Neuronal stem cell (in vitro differentiated cells): Measurements from ENCODE around the gene ACKR1.
A peak's percentile ranks its signal among the peaks of the same experiment; 100 is the strongest.

Source experiments
- DNase-seq: peaks from one replicate; pipeline ENCODE4 v3.0.0-alpha.2; 2013; ENCODE audit warnings: low spot score
- H2AFZ ChIP-seq: one replicate; pipeline ENCODE4 v1.6.1; 2013; ENCODE audit warnings: mild to moderate bottlenecking, low read length, inconsistent platforms
- H2AK5ac ChIP-seq: 2 replicates; pipeline ENCODE4 v1.6.1; 2013; ENCODE audit warnings: low read depth, mild to moderate bottlenecking, inconsistent platforms, low read length, moderate library complexity, mixed read lengths
- H2BK120ac ChIP-seq: 2 replicates; pipeline ENCODE4 v1.6.1; 2013; ENCODE audit warnings: low read depth, mild to moderate bottlenecking, inconsistent platforms, low read length, moderate library complexity, mixed read lengths
- H2BK12ac ChIP-seq: one replicate; pipeline ENCODE4 v1.6.1; 2013; ENCODE audit warnings: low read length, inconsistent platforms
- H2BK15ac ChIP-seq: 2 replicates; pipeline ENCODE4 v1.6.1; 2013; ENCODE audit warnings: mild to moderate bottlenecking, low read length, inconsistent platforms, mixed read lengths
- H2BK5ac ChIP-seq: one replicate; pipeline ENCODE4 v1.6.1; 2013; ENCODE audit warnings: inconsistent platforms, mild to moderate bottlenecking, low read length, moderate library complexity
- H3K14ac ChIP-seq: one replicate; pipeline ENCODE4 v1.6.1; 2013; ENCODE audit warnings: low read length, inconsistent platforms
- H3K18ac ChIP-seq: 2 replicates; pipeline ENCODE4 v1.6.1; 2013; ENCODE audit warnings: low read length, inconsistent platforms
- H3K23ac ChIP-seq: 2 replicates; pipeline ENCODE4 v1.6.1; 2013; ENCODE audit warnings: low read depth, mild to moderate bottlenecking, mixed read lengths, low read length, inconsistent platforms; ENCODE audit not compliant: poor library complexity
- H3K27ac ChIP-seq: replicated peaks from 3 replicates; pipeline ENCODE4 v1.5.1; 2013; ENCODE audit warnings: low read length, inconsistent platforms
- H3K27me3 ChIP-seq, 3 experiments: 2 replicates each; pipeline ENCODE4 v1.6.1; 2013; ENCODE audit warnings: low read length in 3 of 3, mild to moderate bottlenecking in 2 of 3, inconsistent platforms in 1 of 3, low read depth in 1 of 3, mixed read lengths in 1 of 3, moderate library complexity in 1 of 3; ENCODE audit not compliant: control insufficient read depth in 3 of 3, insufficient read depth in 3 of 3
- H3K36me3 ChIP-seq, 2 donors: replicated peaks in 1 of 2; 2 replicates each; pipeline ENCODE4 v1.6.1; 2013; ENCODE audit warnings: low read length in 2 of 2; ENCODE audit not compliant: control insufficient read depth in 2 of 2, insufficient read depth in 2 of 2
- H3K4ac ChIP-seq: 2 replicates; pipeline ENCODE4 v1.6.1; 2013; ENCODE audit warnings: inconsistent platforms, mild to moderate bottlenecking, low read length, moderate library complexity
- H3K4me1 ChIP-seq, 2 donors: 1 replicate in 1 of 2; 2 replicates in 1 of 2; pipeline ENCODE4 v1.6.1; 2013; ENCODE audit warnings: low read length in 2 of 2, low read depth in 1 of 2; ENCODE audit not compliant: control insufficient read depth in 2 of 2, insufficient read depth in 1 of 2
- H3K4me2 ChIP-seq: one replicate; pipeline ENCODE4 v1.6.1; 2013; ENCODE audit warnings: mild to moderate bottlenecking, low read length, inconsistent platforms; ENCODE audit not compliant: insufficient read depth, poor library complexity, severe bottlenecking
- H3K4me3 ChIP-seq, 2 donors: 2 replicates each; pipeline ENCODE4 v1.5.1; 2013; ENCODE audit warnings: low read length in 2 of 2, mild to moderate bottlenecking in 2 of 2, inconsistent platforms in 1 of 2, moderate library complexity in 1 of 2
- H3K79me1 ChIP-seq: one replicate; pipeline ENCODE4 v1.6.1; 2013; ENCODE audit warnings: low read depth, mild to moderate bottlenecking, inconsistent platforms, low read length, moderate library complexity
- H3K9ac ChIP-seq: one replicate; pipeline ENCODE4 v1.6.1; 2013; ENCODE audit warnings: mild to moderate bottlenecking, low read depth, low read length, inconsistent platforms; ENCODE audit not compliant: poor library complexity
- H3K9me3 ChIP-seq, 2 donors: replicated peaks in 1 of 2; 2 replicates each; pipeline versions ENCODE3 to v1.6.1; 2013; ENCODE audit warnings: low read length in 2 of 2, mild to moderate bottlenecking in 2 of 2, inconsistent platforms in 1 of 2, low read depth in 1 of 2, mixed read lengths in 1 of 2, moderate library complexity in 1 of 2; ENCODE audit not compliant: control insufficient read depth in 2 of 2, insufficient read depth in 1 of 2
- H4K8ac ChIP-seq: one replicate; pipeline ENCODE4 v1.6.1; 2013; ENCODE audit warnings: low read depth, mild to moderate bottlenecking, inconsistent platforms, low read length, moderate library complexity
- H4K91ac ChIP-seq: one replicate; pipeline ENCODE4 v1.6.1; 2013; ENCODE audit warnings: low read length, low read depth, mild to moderate bottlenecking, inconsistent platforms; ENCODE audit not compliant: poor library complexity
- WGBS, 2 donors: extraction: QIAGEN DNeasy Blood & Tissue Kit; methylation state at CpG; one replicate each; pipeline ENCODE4 v1.1.7; 2013; ENCODE audit warnings: missing lambda C conversion rate in 2 of 2, mixed read lengths in 1 of 2; ENCODE audit not compliant: insufficient read length in 2 of 2, insufficient replicate concordance in 1 of 2; ENCODE audit errors: extremely low coverage in 2 of 2; 5-methylcytosine and 5-hydroxymethylcytosine counted together

Gene ACKR1

GRCh38 chr1:159181328-159182024, 23.2 kb upstream of the ACKR1 start:
- no peak for DNase-seq
- H2BK15ac ChIP-seq: no peak overlapping the region
- H2BK120ac ChIP-seq: no peak overlapping the region
- no peaks in the 10 kb centered on the region for H3K27me3 ChIP-seq
- no CpG with 5 or more reads among the region's 4 CpGs for WGBS, 2 donors
- no peak overlapping the region for H3K23ac ChIP-seq
- no peak overlapping the region for H3K4me3 ChIP-seq
- H3K9ac ChIP-seq: no peak overlapping the region
- H3K4me2 ChIP-seq: no peak overlapping the region
- H3K36me3 ChIP-seq: no peaks in the 10 kb centered on the region
- peaks cover 0 to 6% of the 10 kb centered on the region in 2 donors for H3K4me1 ChIP-seq
- H2BK12ac ChIP-seq: no peak overlapping the region
- no peaks in the 10 kb centered on the region for H3K9me3 ChIP-seq
- no peak overlapping the region for H3K4ac ChIP-seq
- no peaks in the 10 kb centered on the region for H3K79me1 ChIP-seq
- no peak overlapping the region for H4K8ac ChIP-seq
- no peak overlapping the region for H4K91ac ChIP-seq
- H3K18ac ChIP-seq: no peak overlapping the region
- no peak overlapping the region for H3K27ac ChIP-seq
- H2AFZ ChIP-seq: no peak overlapping the region
- no peak overlapping the region for H2AK5ac ChIP-seq
- H3K14ac ChIP-seq: peak overlapping the region; percentile 25
- no peak overlapping the region for H2BK5ac ChIP-seq

- H3K14ac ChIP-seq: no peak overlapping the region
- H2BK15ac ChIP-seq: no peak overlapping the region
- no CpG with 5 or more reads among the region's 2 CpGs for WGBS, 2 donors
- no peak overlapping the region for H2BK120ac ChIP-seq
- H3K79me1 ChIP-seq: no peaks in the 10 kb centered on the region
- H3K9ac ChIP-seq: no peak overlapping the region
- H3K36me3 ChIP-seq: no peaks in the 10 kb centered on the region
- no peak overlapping the region for H2BK5ac ChIP-seq
- H2BK12ac ChIP-seq: no peak overlapping the region
- peaks cover 2 to 18% of the 10 kb centered on the region in 2 donors for H3K4me1 ChIP-seq
- H2AK5ac ChIP-seq: no peak overlapping the region
- H3K23ac ChIP-seq: no peak overlapping the region
- no peak overlapping the region for H3K4me3 ChIP-seq
- no peak overlapping the region for H4K91ac ChIP-seq
- no peak overlapping the region for H3K27ac ChIP-seq
- H4K8ac ChIP-seq: no peak overlapping the region
- no peak overlapping the region for H3K18ac ChIP-seq
- no peak for DNase-seq
- H3K4ac ChIP-seq: no peak overlapping the region
- H3K9me3 ChIP-seq: no peaks in the 10 kb centered on the region
- H3K27me3 ChIP-seq: no peaks in the 10 kb centered on the region
- no peak overlapping the region for H2AFZ ChIP-seq
- no peak overlapping the region for H3K4me2 ChIP-seq
These were observed 20.5 kb upstream of the ACKR1 start for GRCh38 chr1:159184201-159184600.

- H2AK5ac ChIP-seq: no peak overlapping the region
These were observed 19.6 kb upstream of the ACKR1 start for GRCh38 chr1:159185121-159185520.

GRCh38 chr1:159187033-159187432, 17.6 kb upstream of the ACKR1 start:
- H3K9me3 ChIP-seq: no peaks in the 10 kb centered on the region
- H3K36me3 ChIP-seq: no peaks in the 10 kb centered on the region
- DNase-seq: no peak
- H4K8ac ChIP-seq: no peak overlapping the region
- no peak overlapping the region for H3K9ac ChIP-seq
- no peak overlapping the region for H3K23ac ChIP-seq
- no peak overlapping the region for H3K4me2 ChIP-seq
- no peak overlapping the region for H2AK5ac ChIP-seq
- H3K4me3 ChIP-seq: peak overlapping the region; percentile 1 to 58
- no peak overlapping the region for H2BK5ac ChIP-seq
- H2AFZ ChIP-seq: no peak overlapping the region
- H2BK15ac ChIP-seq: no peak overlapping the region
- H3K14ac ChIP-seq: no peak overlapping the region
- H3K27ac ChIP-seq: no peak overlapping the region
- no peak overlapping the region for H2BK12ac ChIP-seq
- H3K4me1 ChIP-seq: peaks cover 2 to 15% of the 10 kb centered on the region in 2 donors
- no peaks in the 10 kb centered on the region for H3K79me1 ChIP-seq
- no CpG with 5 or more reads among the region's 3 CpGs for WGBS, 2 donors
- H4K91ac ChIP-seq: no peak overlapping the region
- no peak overlapping the region for H3K4ac ChIP-seq
- no peak overlapping the region for H2BK120ac ChIP-seq
- H3K27me3 ChIP-seq: no peaks in the 10 kb centered on the region
- no peak overlapping the region for H3K18ac ChIP-seq

More at GRCh38 chr1:159185121-159185520, 19.6 kb upstream of the ACKR1 start:
- peaks cover 2 to 18% of the 10 kb centered on the region in 2 donors for H3K4me1 ChIP-seq
- no peak overlapping the region for H2BK120ac ChIP-seq
- no peak overlapping the region for H3K4me3 ChIP-seq
- H3K4ac ChIP-seq: no peak overlapping the region
- no peak overlapping the region for H2BK5ac ChIP-seq
- H3K27ac ChIP-seq: no peak overlapping the region
- H4K8ac ChIP-seq: no peak overlapping the region
- no peak overlapping the region for H2BK15ac ChIP-seq
- WGBS, 2 donors: no CpG with 5 or more reads among the region's 5 CpGs
- no peak overlapping the region for H3K23ac ChIP-seq
- H4K91ac ChIP-seq: no peak overlapping the region
- no peaks in the 10 kb centered on the region for H3K79me1 ChIP-seq
- H3K4me2 ChIP-seq: no peak overlapping the region
- no peak overlapping the region for H3K14ac ChIP-seq
- H2AFZ ChIP-seq: no peak overlapping the region
- no peaks in the 10 kb centered on the region for H3K9me3 ChIP-seq
- no peaks in the 10 kb centered on the region for H3K27me3 ChIP-seq
- no peak overlapping the region for H3K18ac ChIP-seq
- H2BK12ac ChIP-seq: no peak overlapping the region
- DNase-seq: no peak
- H3K36me3 ChIP-seq: no peaks in the 10 kb centered on the region
- no peak overlapping the region for H3K9ac ChIP-seq
